Measurements from ENCODE around the gene CPN2. TPM values are rescaled to one million over a fixed set of nuclear protein-coding genes. Genes with fewer than 3 reads are reported as not detected.

Gene CPN2
- total RNA-seq, 1 experiment from 2014 or later, result not detected

DNA sequence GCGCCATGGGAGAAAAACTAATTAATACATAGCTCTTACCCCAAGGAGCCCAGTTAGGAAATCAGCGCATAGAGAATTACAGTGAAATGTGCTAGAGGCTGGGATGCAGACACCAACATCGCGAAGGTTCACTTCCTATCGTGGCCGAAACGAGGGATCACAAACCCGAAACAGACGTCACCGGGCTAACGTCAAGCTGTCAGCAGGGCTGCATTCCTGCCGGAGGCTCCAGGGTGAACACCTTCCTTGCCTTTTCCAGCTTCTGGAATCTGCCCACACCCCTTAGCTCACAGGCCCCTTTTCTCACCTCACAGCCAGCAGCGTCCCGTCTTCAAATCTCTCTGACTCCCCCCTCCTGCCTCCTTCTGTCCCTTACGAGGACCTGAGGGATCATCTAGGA is 34.9 kb upstream of the CPN2 start:
- Histone ChIP-seq H3K79me1 (ENCODE audit: insufficient read depth, low read depth, low read length, poor library complexity, severe bottlenecking) (no peaks in the 10 kb centered on the region), H4K8ac (replicated peaks; ENCODE audit: insufficient read length, low read depth, low read length) (no peak overlapping the region), H3K18ac (ENCODE audit: insufficient read length, low read depth, low read length) (no peak overlapping the region), H2BK20ac (ENCODE audit: low read depth, low read length, poor library complexity, severe bottlenecking) (no peak overlapping the region), H2AK5ac (ENCODE audit: insufficient read length, low read length) (no peak overlapping the region), H2BK5ac (ENCODE audit: insufficient read length, low read length) (no peak overlapping the region), H3K9me3 (ENCODE audit: control insufficient read depth, low read depth, low read length) (no peaks in the 10 kb centered on the region), H4K5ac (ENCODE audit: insufficient read length, low read depth, low read length) (no peak overlapping the region), H3K14ac (ENCODE audit: insufficient read depth, low read length) (no peak overlapping the region), H2BK12ac (ENCODE audit: insufficient read length, low read depth, low read length) (no peak overlapping the region), H3K79me2 (ENCODE audit: insufficient read depth, low read length) (no peaks in the 10 kb centered on the region), H3K27me3 (ENCODE audit: insufficient read depth, low read length) (no peaks in the 10 kb centered on the region), H3K27ac (ENCODE audit: insufficient read length, low read depth, low read length) (no peak overlapping the region), H2BK120ac (ENCODE audit: low read depth, low read length, poor library complexity, severe bottlenecking) (no peak overlapping the region), H2AFZ (ENCODE audit: low read length) (no peak overlapping the region), H4K91ac (ENCODE audit: insufficient read length, low read depth, low read length) (no peak overlapping the region), H3K4ac (ENCODE audit: low read depth, low read length) (no peak overlapping the region), H2BK15ac (ENCODE audit: low read depth, low read length) (no peak overlapping the region), H3K9ac (ENCODE audit: extremely low read depth, insufficient read length, low read length) (no peak overlapping the region), H3K4me2 (ENCODE audit: insufficient read depth, insufficient read length, low read length) (no peak overlapping the region), H4K20me1 (ENCODE audit: control insufficient read depth, insufficient read depth, insufficient read length) (no peaks in the 10 kb centered on the region), H3K56ac (ENCODE audit: insufficient read length, low read depth, low read length) (no peak overlapping the region), H3K23ac (ENCODE audit: insufficient read length, low read depth, low read length) (no peak overlapping the region), H3K23me2 (ENCODE audit: insufficient read length, low read depth, low read length, poor library complexity, severe bottlenecking) (no peaks in the 10 kb centered on the region), H3K4me1 (ENCODE audit: insufficient read depth, low read length) (no peaks in the 10 kb centered on the region), H3T11ph (ENCODE audit: low read length) (no peak overlapping the region)
- Mint-ChIP-seq H3K9me3 (peaks cover 4 to 6% of the 10 kb centered on the region in 2 experiments), H3K36me3 (ENCODE audit: insufficient read depth in 1 of 3, low read depth in 3 of 3) (peaks cover 0 to 8% (median 0%) of the 10 kb centered on the region in 3 experiments; a peak in 4 of 7 replicates), H3K27me3 (ENCODE audit: low read depth) (peaks cover 4% of the 10 kb centered on the region; the same call in 1 of the 2 replicates), H3K27ac (peak overlapping the region in 2 of 3 experiments; percentile 55 to 60; a peak in 1 of 7 replicates), H3K4me3 (no peak overlapping the region), H3K4me1 (peaks cover 28 to 41% of the 10 kb centered on the region in 2 experiments)
- no peak for DNase-seq
- TF ChIP-seq, protein P1, sequence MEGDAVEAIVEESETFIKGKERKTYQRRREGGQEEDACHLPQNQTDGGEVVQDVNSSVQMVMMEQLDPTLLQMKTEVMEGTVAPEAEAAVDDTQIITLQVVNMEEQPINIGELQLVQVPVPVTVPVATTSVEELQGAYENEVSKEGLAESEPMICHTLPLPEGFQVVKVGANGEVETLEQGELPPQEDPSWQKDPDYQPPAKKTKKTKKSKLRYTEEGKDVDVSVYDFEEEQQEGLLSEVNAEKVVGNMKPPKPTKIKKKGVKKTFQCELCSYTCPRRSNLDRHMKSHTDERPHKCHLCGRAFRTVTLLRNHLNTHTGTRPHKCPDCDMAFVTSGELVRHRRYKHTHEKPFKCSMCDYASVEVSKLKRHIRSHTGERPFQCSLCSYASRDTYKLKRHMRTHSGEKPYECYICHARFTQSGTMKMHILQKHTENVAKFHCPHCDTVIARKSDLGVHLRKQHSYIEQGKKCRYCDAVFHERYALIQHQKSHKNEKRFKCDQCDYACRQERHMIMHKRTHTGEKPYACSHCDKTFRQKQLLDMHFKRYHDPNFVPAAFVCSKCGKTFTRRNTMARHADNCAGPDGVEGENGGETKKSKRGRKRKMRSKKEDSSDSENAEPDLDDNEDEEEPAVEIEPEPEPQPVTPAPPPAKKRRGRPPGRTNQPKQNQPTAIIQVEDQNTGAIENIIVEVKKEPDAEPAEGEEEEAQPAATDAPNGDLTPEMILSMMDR (conservative IDR thresholded peaks at IDR 0.05), result no peak
- no CpG with 5 or more reads among the region's 15 CpGs for WGBS (ENCODE audit: extremely low coverage, insufficient read length, low lambda C conversion rate)

All from H9 (cell line).